Right lobe of liver (tissue), 6 donors: ENCODE data around the gene SYT15. TPM values are rescaled to one million over a fixed set of nuclear protein-coding genes. Genes with fewer than 3 reads are reported as not detected.
A peak's percentile ranks its signal among the peaks of the same experiment; 100 is the strongest.

Experiments used
- ATAC-seq, 4 donors: fragments of 200-7000 bp; cut with Tn5 transposase; one replicate each; pipeline ENCODE4 v1.9.1; 2020; ENCODE audit warnings: mild to moderate bottlenecking in 4 of 4, moderate library complexity in 4 of 4
- DNase-seq, 3 donors: peaks; one replicate each; pipeline ENCODE4 v3.0.0-alpha.2; 2020
- H3K27ac ChIP-seq, 3 donors: fragments of 200-600 bp; one replicate each; pipeline ENCODE4 v1.8.0; 2022
- H3K27me3 ChIP-seq, 2 donors: fragments of 200-600 bp; one replicate each; pipeline ENCODE4 v1.8.0; 2022
- H3K36me3 ChIP-seq, 4 donors: fragments of 200-600 bp; sonication (generic) in 1 of 4; one replicate each; pipeline versions ENCODE4 v1.5.1 to v1.8.0; 2017 to 2022; ENCODE audit warnings: control low read depth in 1 of 4
- H3K4me1 ChIP-seq, 4 donors: fragments of 200-600 bp; sonication (generic) in 1 of 4; one replicate each; pipeline versions ENCODE4 v1.5.1 to v1.8.0; 2017 to 2022; ENCODE audit warnings: control low read depth in 1 of 4
- H3K4me3 ChIP-seq, 3 donors: fragments of 200-600 bp; one replicate each; pipeline ENCODE4 v1.8.0; 2022
- H3K9me3 ChIP-seq, 4 donors: fragments of 200-600 bp; sonication (generic) in 1 of 4; one replicate each; pipeline versions ENCODE4 v1.5.1 to v1.8.0; 2017 to 2022; ENCODE audit warnings: control low read depth in 1 of 4
- CTCF ChIP-seq, 4 donors: fragments of 200-600 bp in 3 of 4; fragments of 450-650 bp in 1 of 4; IDR thresholded peaks; one replicate each; pipeline versions ENCODE4 v1.5.1 to v1.8.0; 2016 to 2022; ENCODE audit warnings: antibody characterized with exemption in 4 of 4, mild to moderate bottlenecking in 2 of 4
- POLR2A ChIP-seq: fragments of 450-650 bp; IDR thresholded peaks from one replicate; pipeline ENCODE4 v1.6.1; 2017; ENCODE audit warnings: antibody characterized with exemption, mild to moderate bottlenecking
- WGBS: methylation state at CpG from one replicate; pipeline ENCODE4 v1.1.6; 2018; ENCODE audit warnings: low coverage, low lambda C conversion rate; ENCODE audit not compliant: insufficient coverage; ENCODE audit errors: missing lambda C conversion rate; 5-methylcytosine and 5-hydroxymethylcytosine counted together
- intact Hi-C, 2 donors: fragments of 100-400 bp; cut with DNase I; formaldehyde crosslinking; loops; one replicate each; pipeline versions ENCODE4 v1.11.2 to v1.14.1; 2022
- total RNA-seq, 6 experiments: library from RNA; depleted of rRNA in 2 of 6; stranded (reverse); fragments of >200 nt in 2 of 6; fragmentation: NEBNext Ultra II Directional in 3 of 6; extraction: Animal tissue kit (Norgen Biotek cat#: 25700) in 3 of 6; gene quantifications; one replicate each; pipeline versions ENCODE4 v1.1.0 to v1.2.4, GENCODE V29; 2016 to 2023
- donor health status: DM: no; HTN: yes; CAD: no.
- donor health status: DM: no; HTN: no; CAD: no.
- donor health status: DM: no; HTN: no; CAD: no.
- donor health status: DM: no; HTN: yes; CAD: no.
- donor health status: DM: no; HTN: yes; CAD: no.

The SYT15 gene
- total RNA-seq, 6 experiments from 2014 or later, result 0.43 to 1.3 (median 0.82) TPM

- intact Hi-C loops, result no loop called here
- Histone ChIP-seq H3K4me3 (no peak overlapping the region), H3K4me1 (peaks cover 0 to 6% (median 0%) of the 10 kb centered on the region in 4 donors), H3K27me3 (peaks cover 7 to 17% of the 10 kb centered on the region in 2 donors), H3K36me3 (no peaks in the 10 kb centered on the region), H3K9me3 (no peaks in the 10 kb centered on the region), H3K27ac (no peak overlapping the region)
- TF ChIP-seq CTCF (IDR thresholded peaks at IDR 0.05) (no peak), POLR2A (no peak)
- WGBS, result 43% methylated on average over 2 of the region's 2 CpGs
- no peak for ATAC-seq
- DNase-seq, result peak; percentile 21 to 57 (median 54)
Observed at GRCh38 chr10:46553238-46554049, 25.5 kb upstream of the SYT15 start.

GRCh38 chr10:46554166-46554781, 24.7 kb upstream of the SYT15 start:
- no peak overlapping the region for H3K4me3 ChIP-seq
- H3K4me1 ChIP-seq, result peaks cover 0 to 10% (median 0%) of the 10 kb centered on the region in 4 donors
- intact Hi-C loops, result no loop called here
- H3K27me3 ChIP-seq, result peaks cover 7 to 17% of the 10 kb centered on the region in 2 donors
- 82% methylated on average over 7 of the region's 7 CpGs for WGBS
- TF ChIP-seq CTCF (IDR thresholded peaks at IDR 0.05), result no peak
- TF ChIP-seq POLR2A, result no peak
- ATAC-seq (no peak), DNase-seq (no peak)
- no peaks in the 10 kb centered on the region for H3K9me3 ChIP-seq
- no peak overlapping the region for H3K27ac ChIP-seq
- H3K36me3 ChIP-seq, result no peaks in the 10 kb centered on the region

GRCh38 chr10:46555366-46555712, 23.6 kb upstream of the SYT15 start:
- Histone ChIP-seq H3K9me3 (no peaks in the 10 kb centered on the region), H3K4me1 (peaks cover 0 to 10% (median 0%) of the 10 kb centered on the region in 4 donors), H3K27me3 (peaks cover 7 to 17% of the 10 kb centered on the region in 2 donors), H3K27ac (no peak overlapping the region), H3K36me3 (no peaks in the 10 kb centered on the region), H3K4me3 (peak overlapping the region in 1 of 3 donors; percentile 39)
- intact Hi-C loops, result no loop called here
- no peak for TF ChIP-seq POLR2A
- TF ChIP-seq CTCF (IDR thresholded peaks at IDR 0.05), result no peak
- 73% methylated on average over 4 of the region's 4 CpGs for WGBS
- peak in 1 of 4 donors; percentile 2 for ATAC-seq
- DNase-seq, result no peak

- Histone ChIP-seq H3K36me3 (no peaks in the 10 kb centered on the region), H3K9me3 (no peaks in the 10 kb centered on the region), H3K4me1 (peaks cover 0 to 10% (median 0%) of the 10 kb centered on the region in 4 donors), H3K4me3 (peak overlapping the region in 2 of 3 donors; percentile 32 to 39), H3K27me3 (peaks cover 7 to 17% of the 10 kb centered on the region in 2 donors), H3K27ac (no peak overlapping the region)
- peak; percentile 30 to 63 (median 58) for DNase-seq
- intact Hi-C loops, result no loop called here
- WGBS, result 43% methylated on average over 37 of the region's 47 CpGs
- peak in 1 of 4 donors; percentile 1 for ATAC-seq
- TF ChIP-seq CTCF (IDR thresholded peaks at IDR 0.05) (no peak), POLR2A (no peak)
Observed at GRCh38 chr10:46555713-46556514, 23.0 kb upstream of the SYT15 start.
